ENCODE measurements around the gene SORL1.

DNA sequence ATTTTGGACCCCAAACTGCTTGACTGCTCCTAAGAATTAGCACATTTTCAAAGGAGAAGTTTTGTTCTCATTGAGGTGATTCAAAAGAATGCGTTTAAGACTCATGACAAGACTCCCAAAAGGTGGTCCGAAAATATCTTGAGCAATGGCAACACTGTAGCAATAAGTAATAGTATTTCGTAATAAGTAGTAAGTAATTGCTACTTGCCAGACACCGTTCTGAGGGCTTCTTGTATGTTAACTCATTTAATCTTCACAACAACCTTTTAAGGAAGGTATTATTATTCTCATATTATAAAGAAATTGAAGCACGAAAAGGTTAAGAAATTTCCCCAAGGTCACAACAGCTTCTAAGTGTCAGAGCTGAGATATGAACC lies 184.7 kb downstream of the SORL1 start:
- no peak for TF ChIP-seq CTCF (IDR thresholded peaks at IDR 0.05)
- no peak for TF ChIP-seq EZH2 (IDR thresholded peaks at IDR 0.05)
- no peak for TF ChIP-seq EZH2phosphoT487 (IDR thresholded peaks at IDR 0.05)
